Hematopoietic multipotent progenitor cell (in vitro differentiated cells): ENCODE results near the gene WWOX. TPM values are rescaled to one million over a fixed set of nuclear protein-coding genes. Genes with fewer than 3 reads are reported as not detected.

Source experiments
- DNase-seq, 3 donors: peaks; one replicate each; pipeline ENCODE4 v3.0.0-alpha.2; 2011 to 2015; ENCODE audit warnings: low read depth in 2 of 3, low spot score in 2 of 3
- total RNA-seq: library from RNA; depleted of rRNA; stranded (reverse); fragments of >200 nt; gene quantifications from one replicate; pipeline ENCODE4 v1.2.3, GENCODE V29; 2012

WWOX gene
- total RNA-seq, 1 donor = 24.8 TPM

GRCh38 chr16:78425281-78425680 lies 325.8 kb downstream of the WWOX start:
- DNase-seq = no peak

GRCh38 chr16:78425891-78426510 lies 326.5 kb downstream of the WWOX start:
- no peak for DNase-seq

- peak in 2 of 3 donors; percentile 65 to 85 for DNase-seq
These were observed 328.7 kb downstream of the WWOX start for GRCh38 chr16:78428193-78428592.

- DNase-seq = no peak
These were observed 330.8 kb downstream of the WWOX start for GRCh38 chr16:78430281-78430680.

- no peak for DNase-seq
These were observed 331.7 kb downstream of the WWOX start for GRCh38 chr16:78431004-78431670.

- no peak for DNase-seq
These were observed 332.2 kb downstream of the WWOX start for GRCh38 chr16:78431701-78432100.

- DNase-seq = no peak
These were observed 333.0 kb downstream of the WWOX start for GRCh38 chr16:78432451-78432850.

GRCh38 chr16:78433116-78433515 lies 333.7 kb downstream of the WWOX start:
- no peak for DNase-seq

- DNase-seq = no peak
These were observed 334.9 kb downstream of the WWOX start for GRCh38 chr16:78434401-78434800.

- no peak for DNase-seq
These were observed 335.8 kb downstream of the WWOX start for GRCh38 chr16:78435260-78435659.

- no peak for DNase-seq
These were observed 336.6 kb downstream of the WWOX start for GRCh38 chr16:78436023-78436422.

- no peak for DNase-seq
These were observed 337.4 kb downstream of the WWOX start for GRCh38 chr16:78436846-78437245.

GRCh38 chr16:78437352-78437968 lies 338.0 kb downstream of the WWOX start:
- peak in 1 of 3 donors; percentile 62 for DNase-seq

GRCh38 chr16:78438219-78438618 lies 338.8 kb downstream of the WWOX start:
- DNase-seq = no peak

GRCh38 chr16:78438632-78439031 lies 339.2 kb downstream of the WWOX start:
- no peak for DNase-seq

GRCh38 chr16:78439646-78440045 lies 340.2 kb downstream of the WWOX start:
- DNase-seq = no peak

GRCh38 chr16:78441298-78441697 lies 341.8 kb downstream of the WWOX start:
- no peak for DNase-seq

GRCh38 chr16:78443542-78444364 lies 344.3 kb downstream of the WWOX start:
- peak in 2 of 3 donors; percentile 31 to 47 for DNase-seq

GRCh38 chr16:78445818-78446217 lies 346.4 kb downstream of the WWOX start:
- no peak for DNase-seq

- DNase-seq = no peak
These were observed 347.0 kb downstream of the WWOX start for GRCh38 chr16:78446486-78446885.

GRCh38 chr16:78446992-78447563 lies 347.6 kb downstream of the WWOX start:
- DNase-seq = no peak
